Neural crest cell (in vitro differentiated cells): ENCODE data around the gene PCED1B. TPM values are rescaled to one million over a fixed set of nuclear protein-coding genes. Genes with fewer than 3 reads are reported as not detected.
A peak's percentile ranks its signal among the peaks of the same experiment; 100 is the strongest.

ENCODE experiments used
- DNase-seq: peaks from one replicate; pipeline ENCODE4 v3.0.0; 2021; ENCODE audit warnings: low read depth, mixed read lengths, low spot score
- H3K27ac Mint-ChIP-seq: one replicate; pipeline ENCODE4 v1.8.0; 2021; ENCODE audit warnings: mild to moderate bottlenecking, mixed read lengths; ENCODE audit not compliant: unreplicated experiment
- H3K27me3 Mint-ChIP-seq: 2 replicates; pipeline ENCODE4 v1.8.0; 2021; ENCODE audit warnings: low read depth, mild to moderate bottlenecking, mixed read lengths
- H3K36me3 Mint-ChIP-seq: 2 replicates; pipeline ENCODE4 v1.8.0; 2021; ENCODE audit warnings: low read depth, mild to moderate bottlenecking, mixed read lengths
- H3K4me1 Mint-ChIP-seq: 2 replicates; pipeline ENCODE4 v1.8.0; 2021; ENCODE audit warnings: mixed read lengths
- H3K4me3 Mint-ChIP-seq: one replicate; pipeline ENCODE4 v1.8.0; 2021; ENCODE audit warnings: mild to moderate bottlenecking, mixed read lengths
- H3K9me3 Mint-ChIP-seq: 2 replicates; pipeline ENCODE4 v1.8.0; 2021; ENCODE audit warnings: mixed read lengths
- total RNA-seq: library from RNA; stranded (reverse); gene quantifications from 2 replicates; pipeline ENCODE4 v1.2.1, GENCODE V29; 2021
- TF ChIP-seq, protein P1 (sequence below): fragments of 200-600 bp; sonication (generic); conservative IDR thresholded peaks from 2 replicates; pipeline ENCODE4 v1.5.0; 2021; ENCODE audit warnings: antibody characterized with exemption, mild to moderate bottlenecking

PCED1B gene
- total RNA-seq, 1 donor from 2014 or later = 0.47 TPM

DNA sequence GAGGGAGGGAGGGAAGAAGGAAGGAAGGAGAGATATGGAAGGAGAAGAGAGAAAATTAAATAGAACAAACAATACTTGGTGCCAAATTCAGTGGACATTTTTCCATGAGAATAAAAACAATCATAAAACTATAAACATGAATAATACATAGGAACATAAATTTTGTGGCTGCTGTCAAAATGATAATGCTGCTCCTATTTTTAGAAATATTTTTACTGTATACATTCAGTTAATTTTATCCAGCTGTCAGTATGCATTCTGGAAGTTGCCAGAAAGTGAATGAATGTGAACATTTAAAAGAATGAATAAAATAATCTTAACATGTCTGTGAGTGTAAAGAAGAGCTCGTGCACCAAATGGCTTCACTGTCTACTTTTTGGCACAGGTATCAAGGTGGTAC, 13.9 kb upstream of the PCED1B start:
- TF ChIP-seq, protein P1, sequence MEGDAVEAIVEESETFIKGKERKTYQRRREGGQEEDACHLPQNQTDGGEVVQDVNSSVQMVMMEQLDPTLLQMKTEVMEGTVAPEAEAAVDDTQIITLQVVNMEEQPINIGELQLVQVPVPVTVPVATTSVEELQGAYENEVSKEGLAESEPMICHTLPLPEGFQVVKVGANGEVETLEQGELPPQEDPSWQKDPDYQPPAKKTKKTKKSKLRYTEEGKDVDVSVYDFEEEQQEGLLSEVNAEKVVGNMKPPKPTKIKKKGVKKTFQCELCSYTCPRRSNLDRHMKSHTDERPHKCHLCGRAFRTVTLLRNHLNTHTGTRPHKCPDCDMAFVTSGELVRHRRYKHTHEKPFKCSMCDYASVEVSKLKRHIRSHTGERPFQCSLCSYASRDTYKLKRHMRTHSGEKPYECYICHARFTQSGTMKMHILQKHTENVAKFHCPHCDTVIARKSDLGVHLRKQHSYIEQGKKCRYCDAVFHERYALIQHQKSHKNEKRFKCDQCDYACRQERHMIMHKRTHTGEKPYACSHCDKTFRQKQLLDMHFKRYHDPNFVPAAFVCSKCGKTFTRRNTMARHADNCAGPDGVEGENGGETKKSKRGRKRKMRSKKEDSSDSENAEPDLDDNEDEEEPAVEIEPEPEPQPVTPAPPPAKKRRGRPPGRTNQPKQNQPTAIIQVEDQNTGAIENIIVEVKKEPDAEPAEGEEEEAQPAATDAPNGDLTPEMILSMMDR = no peak
- H3K27me3 Mint-ChIP-seq = no peaks in the 10 kb centered on the region
- DNase-seq = no peak
- H3K9me3 Mint-ChIP-seq = no peaks in the 10 kb centered on the region
- no peaks in the 10 kb centered on the region for H3K4me1 Mint-ChIP-seq
- no peak overlapping the region for H3K4me3 Mint-ChIP-seq
- H3K36me3 Mint-ChIP-seq = no peaks in the 10 kb centered on the region
- H3K27ac Mint-ChIP-seq = no peak overlapping the region

DNA sequence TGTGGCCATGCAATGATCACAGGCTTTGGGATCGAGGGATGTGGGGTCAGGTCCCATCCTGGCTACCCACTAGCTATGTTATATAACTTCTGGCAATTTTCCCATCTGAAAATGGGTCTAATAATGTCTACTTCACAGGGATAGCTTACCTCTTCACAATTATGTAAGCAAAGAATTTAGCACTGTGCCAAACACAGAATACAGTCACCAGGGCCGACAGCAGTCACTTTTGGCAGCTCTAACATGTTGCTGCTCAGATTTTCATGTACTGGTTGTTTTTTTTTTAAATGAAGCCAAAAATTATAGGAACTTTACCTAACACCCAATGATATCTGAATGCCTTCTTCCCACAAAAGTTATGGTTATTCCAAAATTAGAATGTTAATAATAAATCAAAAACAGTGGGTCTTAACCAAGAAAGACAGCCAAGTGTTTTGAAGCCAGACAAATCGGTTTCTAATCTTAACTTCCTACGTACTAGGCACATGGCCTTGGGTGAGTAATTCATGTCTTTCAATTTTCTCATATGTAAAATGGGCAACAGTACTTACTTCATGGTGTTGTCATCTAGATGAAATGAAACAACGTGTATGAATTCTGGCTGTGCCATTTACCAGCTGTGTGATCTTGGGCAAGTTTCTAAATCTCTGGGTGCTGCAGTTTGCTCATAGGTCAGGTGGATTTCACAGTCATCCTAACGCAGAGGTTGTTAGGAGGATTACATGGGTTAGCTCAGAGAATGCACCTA, 13.0 kb upstream of the PCED1B start:
- Mint-ChIP-seq H3K4me1 (no peaks in the 10 kb centered on the region), H3K36me3 (no peaks in the 10 kb centered on the region), H3K4me3 (no peak overlapping the region), H3K27me3 (no peaks in the 10 kb centered on the region), H3K27ac (no peak overlapping the region), H3K9me3 (no peaks in the 10 kb centered on the region)
- no peak for DNase-seq
- TF ChIP-seq, protein P1 = no peak

DNA sequence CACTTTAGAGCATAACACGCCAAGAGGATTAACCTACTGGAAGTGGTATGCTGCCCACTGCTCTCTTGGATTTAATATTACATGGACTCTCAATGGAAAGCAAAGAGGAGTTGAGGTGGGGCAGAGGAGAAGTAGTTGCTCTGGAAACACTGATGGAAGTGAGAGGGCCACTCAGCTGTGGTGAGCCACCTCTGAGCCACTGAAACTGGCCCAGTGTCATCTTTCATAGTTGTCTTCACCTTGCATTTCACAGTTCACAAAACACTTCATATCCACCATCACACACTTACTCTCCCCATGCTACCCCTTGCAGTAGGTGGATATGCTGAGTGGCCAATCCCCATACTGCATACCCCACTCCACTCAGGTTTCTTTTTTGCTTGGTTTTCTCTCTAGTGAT, 12.2 kb upstream of the PCED1B start:
- no peaks in the 10 kb centered on the region for H3K9me3 Mint-ChIP-seq
- H3K27me3 Mint-ChIP-seq = no peaks in the 10 kb centered on the region
- no peaks in the 10 kb centered on the region for H3K4me1 Mint-ChIP-seq
- H3K36me3 Mint-ChIP-seq = no peaks in the 10 kb centered on the region
- TF ChIP-seq, protein P1 = no peak
- no peak overlapping the region for H3K4me3 Mint-ChIP-seq
- peak overlapping the region; percentile 67 for H3K27ac Mint-ChIP-seq
- no peak for DNase-seq

DNA sequence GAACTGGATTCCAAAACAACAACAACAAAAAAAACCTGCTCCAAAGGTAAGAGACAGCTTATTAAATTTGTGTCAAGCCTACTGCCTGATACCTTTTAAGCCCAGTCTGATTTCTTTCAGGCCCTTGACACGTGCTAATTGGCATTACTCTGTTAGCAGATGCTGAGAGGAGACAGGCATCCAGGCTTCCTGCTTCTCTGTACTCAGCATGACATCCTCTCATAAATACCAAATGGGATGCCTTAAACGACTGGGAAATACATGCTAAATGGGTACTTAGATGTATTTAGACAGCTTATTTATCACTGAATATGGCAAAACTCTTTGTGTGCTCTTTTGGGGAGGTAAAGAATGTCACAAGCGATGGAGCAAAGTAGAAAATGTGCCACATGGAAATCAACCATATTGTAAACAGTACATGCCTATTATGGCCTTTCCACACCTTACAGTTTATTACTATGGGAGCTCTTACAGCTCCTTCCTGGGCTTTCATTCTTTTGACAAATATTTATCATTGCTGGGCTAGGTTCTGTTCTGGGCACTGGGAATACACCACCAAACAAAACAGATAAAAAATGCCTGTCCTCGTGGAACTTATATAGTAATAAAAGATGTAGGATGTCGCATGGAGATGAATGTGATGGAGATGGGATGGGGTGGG, 11.5 kb upstream of the PCED1B start:
- H3K4me3 Mint-ChIP-seq = no peak overlapping the region
- TF ChIP-seq, protein P1 = no peak
- DNase-seq = no peak
- no peaks in the 10 kb centered on the region for H3K36me3 Mint-ChIP-seq
- no peaks in the 10 kb centered on the region for H3K9me3 Mint-ChIP-seq
- no peaks in the 10 kb centered on the region for H3K4me1 Mint-ChIP-seq
- H3K27ac Mint-ChIP-seq = no peak overlapping the region
- no peaks in the 10 kb centered on the region for H3K27me3 Mint-ChIP-seq

DNA sequence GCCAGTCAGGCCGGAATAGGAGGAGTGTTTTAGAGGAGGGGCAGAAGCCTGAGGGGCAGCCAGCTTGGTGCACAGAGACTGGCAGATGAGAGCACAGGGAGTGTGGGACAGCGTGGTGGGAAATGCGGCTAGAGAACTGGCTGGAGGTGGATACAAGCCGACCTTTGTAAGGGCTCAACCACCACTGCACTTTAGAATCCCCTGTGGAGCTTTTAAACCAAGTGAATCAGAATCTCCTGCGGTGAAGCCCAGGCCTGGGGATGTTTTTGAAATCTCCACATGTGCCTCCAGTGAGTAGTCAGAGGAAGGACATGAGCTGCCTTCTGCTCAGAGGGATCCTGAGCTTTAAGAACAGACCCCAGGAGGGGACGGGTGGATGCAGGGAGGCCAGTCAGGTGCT, 10.9 kb upstream of the PCED1B start:
- no peaks in the 10 kb centered on the region for H3K27me3 Mint-ChIP-seq
- H3K9me3 Mint-ChIP-seq = no peaks in the 10 kb centered on the region
- no peaks in the 10 kb centered on the region for H3K36me3 Mint-ChIP-seq
- no peaks in the 10 kb centered on the region for H3K4me1 Mint-ChIP-seq
- no peak overlapping the region for H3K4me3 Mint-ChIP-seq
- DNase-seq = no peak
- TF ChIP-seq, protein P1 = no peak
- no peak overlapping the region for H3K27ac Mint-ChIP-seq
